ENCODE results near the gene SCML1. TPM values are rescaled to one million over a fixed set of nuclear protein-coding genes. Genes with fewer than 3 reads are reported as not detected.

The SCML1 gene
- total RNA-seq, 1 experiment from 2014 or later, result 1.6 TPM

DNA sequence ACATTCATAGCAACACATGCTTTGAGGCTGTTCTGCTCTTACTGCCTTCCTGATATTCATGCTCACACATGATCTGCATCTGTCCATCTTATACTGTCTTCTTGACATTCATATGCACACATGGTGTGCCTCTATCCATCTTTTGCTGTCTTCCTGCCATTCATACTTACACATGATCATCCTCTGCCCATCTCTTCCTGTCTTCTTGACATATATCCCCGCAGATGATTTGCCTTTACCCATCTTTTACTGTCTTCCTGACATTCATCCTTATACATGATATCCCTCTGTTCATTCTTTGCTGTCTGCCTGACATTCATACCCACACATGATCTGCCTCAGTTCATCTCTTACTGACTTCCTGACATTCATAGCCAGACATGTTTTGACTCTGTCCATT is 36.8 kb downstream of the SCML1 start:
- Histone ChIP-seq H3T11ph (ENCODE audit: low read length) (no peak overlapping the region), H4K8ac (replicated peaks; ENCODE audit: insufficient read length, low read depth, low read length) (no peak overlapping the region), H2BK12ac (ENCODE audit: insufficient read length, low read depth, low read length) (no peak overlapping the region), H3K18ac (ENCODE audit: insufficient read length, low read depth, low read length) (no peak overlapping the region), H3K4me1 (ENCODE audit: insufficient read depth, low read length) (no peaks in the 10 kb centered on the region), H4K5ac (ENCODE audit: insufficient read length, low read depth, low read length) (no peak overlapping the region), H3K4ac (ENCODE audit: low read depth, low read length) (no peak overlapping the region), H3K23me2 (ENCODE audit: insufficient read length, low read depth, low read length, poor library complexity, severe bottlenecking) (no peaks in the 10 kb centered on the region), H3K27me3 (ENCODE audit: insufficient read depth, low read length) (peaks cover 6% of the 10 kb centered on the region; the same call in 1 of the 2 replicates), H2BK120ac (ENCODE audit: low read depth, low read length, poor library complexity, severe bottlenecking) (no peak overlapping the region), H3K79me2 (ENCODE audit: insufficient read depth, low read length) (no peaks in the 10 kb centered on the region), H2AK5ac (ENCODE audit: insufficient read length, low read length) (no peak overlapping the region), H3K4me2 (ENCODE audit: insufficient read depth, insufficient read length, low read length) (no peak overlapping the region), H3K56ac (ENCODE audit: insufficient read length, low read depth, low read length) (no peak overlapping the region), H3K23ac (ENCODE audit: insufficient read length, low read depth, low read length) (no peak overlapping the region), H2BK5ac (ENCODE audit: insufficient read length, low read length) (no peak overlapping the region), H2AFZ (ENCODE audit: low read length) (no peak overlapping the region), H3K79me1 (ENCODE audit: insufficient read depth, low read depth, low read length, poor library complexity, severe bottlenecking) (no peaks in the 10 kb centered on the region), H4K20me1 (ENCODE audit: control insufficient read depth, insufficient read depth, insufficient read length) (no peaks in the 10 kb centered on the region), H3K27ac (ENCODE audit: insufficient read length, low read depth, low read length) (no peak overlapping the region), H3K9me3 (ENCODE audit: control insufficient read depth, low read depth, low read length) (peaks cover 30% of the 10 kb centered on the region), H3K9ac (ENCODE audit: extremely low read depth, insufficient read length, low read length) (no peak overlapping the region), H4K91ac (ENCODE audit: insufficient read length, low read depth, low read length) (no peak overlapping the region), H2BK15ac (ENCODE audit: low read depth, low read length) (no peak overlapping the region), H3K14ac (ENCODE audit: insufficient read depth, low read length) (no peak overlapping the region), H2BK20ac (ENCODE audit: low read depth, low read length, poor library complexity, severe bottlenecking) (no peak overlapping the region)
- no CpG with 5 or more reads among the region's 1 CpG for WGBS (ENCODE audit: extremely low coverage, insufficient read length, low lambda C conversion rate)
- DNase-seq, result no peak
- H3K27me3 Mint-ChIP-seq (ENCODE audit: low read depth), result no peaks in the 10 kb centered on the region; the same call in 1 of the 2 replicates
- no peak overlapping the region for H3K27ac Mint-ChIP-seq
- H3K4me1 Mint-ChIP-seq, result peaks cover 2 to 3% of the 10 kb centered on the region in 2 experiments
- H3K36me3 Mint-ChIP-seq (ENCODE audit: insufficient read depth in 1 of 3, low read depth in 3 of 3), result no peaks in the 10 kb centered on the region; a peak in 1 of 7 replicates
- H3K9me3 Mint-ChIP-seq, result peaks cover 19 to 20% of the 10 kb centered on the region in 2 experiments
- TF ChIP-seq, protein P1, sequence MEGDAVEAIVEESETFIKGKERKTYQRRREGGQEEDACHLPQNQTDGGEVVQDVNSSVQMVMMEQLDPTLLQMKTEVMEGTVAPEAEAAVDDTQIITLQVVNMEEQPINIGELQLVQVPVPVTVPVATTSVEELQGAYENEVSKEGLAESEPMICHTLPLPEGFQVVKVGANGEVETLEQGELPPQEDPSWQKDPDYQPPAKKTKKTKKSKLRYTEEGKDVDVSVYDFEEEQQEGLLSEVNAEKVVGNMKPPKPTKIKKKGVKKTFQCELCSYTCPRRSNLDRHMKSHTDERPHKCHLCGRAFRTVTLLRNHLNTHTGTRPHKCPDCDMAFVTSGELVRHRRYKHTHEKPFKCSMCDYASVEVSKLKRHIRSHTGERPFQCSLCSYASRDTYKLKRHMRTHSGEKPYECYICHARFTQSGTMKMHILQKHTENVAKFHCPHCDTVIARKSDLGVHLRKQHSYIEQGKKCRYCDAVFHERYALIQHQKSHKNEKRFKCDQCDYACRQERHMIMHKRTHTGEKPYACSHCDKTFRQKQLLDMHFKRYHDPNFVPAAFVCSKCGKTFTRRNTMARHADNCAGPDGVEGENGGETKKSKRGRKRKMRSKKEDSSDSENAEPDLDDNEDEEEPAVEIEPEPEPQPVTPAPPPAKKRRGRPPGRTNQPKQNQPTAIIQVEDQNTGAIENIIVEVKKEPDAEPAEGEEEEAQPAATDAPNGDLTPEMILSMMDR (conservative IDR thresholded peaks at IDR 0.05), result no peak
- no peak overlapping the region for H3K4me3 Mint-ChIP-seq
